ENCODE results near the gene FITM1.

GRCh38 chr14:24130380-24130716 is at the start of gene FITM1:
- TF ChIP-seq CTCF (IDR thresholded peaks at IDR 0.05) (no peak), POLR2A (IDR thresholded peaks at IDR 0.05) (no peak)
